DND-41 (cell line): ENCODE results near the gene IFITM5.

Experiments
- ATAC-seq: fragments of 200-7000 bp; cut with Tn5 transposase; 3 replicates; pipeline ENCODE4 v1.9.1; 2021; ENCODE audit warnings: low read depth; ENCODE audit not compliant: insufficient read depth
- DNase-seq: peaks from one replicate; pipeline ENCODE4 v3.0.0-alpha.2; 2020
- H2AFZ ChIP-seq: 2 replicates; pipeline ENCODE4 v1.6.0; 2012; ENCODE audit warnings: low read depth, low read length
- H3K27ac ChIP-seq: 2 replicates; pipeline ENCODE4 v1.5.1; 2012; ENCODE audit warnings: low read length, inconsistent platforms
- H3K27me3 ChIP-seq: fragments of 200-600 bp; sonication (generic); 2 replicates; pipeline ENCODE4 v1.6.0; 2012; ENCODE audit warnings: low read length, mild to moderate bottlenecking, inconsistent platforms; ENCODE audit not compliant: insufficient read depth, poor library complexity
- H3K36me3 ChIP-seq: 2 replicates; pipeline ENCODE4 v1.5.1; 2012; ENCODE audit warnings: low read length, inconsistent platforms; ENCODE audit not compliant: insufficient read depth
- H3K4me1 ChIP-seq: 2 replicates; pipeline ENCODE4 v1.5.1; 2012; ENCODE audit warnings: mild to moderate bottlenecking, low read length; ENCODE audit not compliant: insufficient read depth
- H3K4me2 ChIP-seq: 2 replicates; pipeline ENCODE4 v1.6.0; 2012; ENCODE audit warnings: mild to moderate bottlenecking, moderate library complexity, low read length, inconsistent platforms; ENCODE audit not compliant: insufficient read depth
- H3K4me3 ChIP-seq, 2 experiments: fragments of 200-600 bp in 1 of 2; shearing (Covaris generic) in 1 of 2; 2 replicates each; pipeline ENCODE4 v1.5.1; 2012 to 2016; ENCODE audit warnings: inconsistent platforms in 2 of 2, low read length in 2 of 2, mild to moderate bottlenecking in 2 of 2, low read depth in 1 of 2, moderate library complexity in 1 of 2
- H3K79me2 ChIP-seq: 2 replicates; pipeline ENCODE4 v1.6.0; 2012; ENCODE audit warnings: low read length, inconsistent platforms; ENCODE audit not compliant: insufficient read depth
- H3K9ac ChIP-seq: 2 replicates; pipeline ENCODE4 v1.6.0; 2012; ENCODE audit warnings: low read depth, mild to moderate bottlenecking, inconsistent platforms, low read length, moderate library complexity
- H3K9me3 ChIP-seq: 2 replicates; pipeline ENCODE4 v1.5.1; 2012; ENCODE audit warnings: low read length, moderate library complexity, mild to moderate bottlenecking, inconsistent platforms; ENCODE audit not compliant: insufficient read depth, severe bottlenecking
- H4K20me1 ChIP-seq: 2 replicates; pipeline ENCODE4 v1.6.0; 2012; ENCODE audit warnings: low read length; ENCODE audit not compliant: insufficient read depth
- EZH2 ChIP-seq: IDR thresholded peaks from 3 replicates; pipeline ENCODE4 v1.6.1; 2012; ENCODE audit warnings: borderline replicate concordance, low read depth, mild to moderate bottlenecking, moderate library complexity, low read length, inconsistent platforms; ENCODE audit not compliant: severe bottlenecking
- TF ChIP-seq, protein P1 (sequence below): IDR thresholded peaks from 2 replicates; pipeline ENCODE4 v1.5.1; 2012; ENCODE audit warnings: borderline replicate concordance, low read length, moderate library complexity, mild to moderate bottlenecking; ENCODE audit not compliant: poor library complexity, severe bottlenecking; ENCODE audit errors: extremely low read depth

The IFITM5 gene

GRCh38 chr11:280706-281485 is 18.4 kb downstream of the IFITM5 start:
- Histone ChIP-seq H3K27me3 (no peaks in the 10 kb centered on the region), H3K36me3 (no peaks in the 10 kb centered on the region), H3K4me3 (no peak overlapping the region)

GRCh38 chr11:279966-280705 is 19.2 kb downstream of the IFITM5 start:
- H2AFZ ChIP-seq: no peak overlapping the region
- no peak overlapping the region for H3K9ac ChIP-seq
- H3K79me2 ChIP-seq: no peaks in the 10 kb centered on the region
- TF ChIP-seq EZH2: no peak
- TF ChIP-seq, protein P1, sequence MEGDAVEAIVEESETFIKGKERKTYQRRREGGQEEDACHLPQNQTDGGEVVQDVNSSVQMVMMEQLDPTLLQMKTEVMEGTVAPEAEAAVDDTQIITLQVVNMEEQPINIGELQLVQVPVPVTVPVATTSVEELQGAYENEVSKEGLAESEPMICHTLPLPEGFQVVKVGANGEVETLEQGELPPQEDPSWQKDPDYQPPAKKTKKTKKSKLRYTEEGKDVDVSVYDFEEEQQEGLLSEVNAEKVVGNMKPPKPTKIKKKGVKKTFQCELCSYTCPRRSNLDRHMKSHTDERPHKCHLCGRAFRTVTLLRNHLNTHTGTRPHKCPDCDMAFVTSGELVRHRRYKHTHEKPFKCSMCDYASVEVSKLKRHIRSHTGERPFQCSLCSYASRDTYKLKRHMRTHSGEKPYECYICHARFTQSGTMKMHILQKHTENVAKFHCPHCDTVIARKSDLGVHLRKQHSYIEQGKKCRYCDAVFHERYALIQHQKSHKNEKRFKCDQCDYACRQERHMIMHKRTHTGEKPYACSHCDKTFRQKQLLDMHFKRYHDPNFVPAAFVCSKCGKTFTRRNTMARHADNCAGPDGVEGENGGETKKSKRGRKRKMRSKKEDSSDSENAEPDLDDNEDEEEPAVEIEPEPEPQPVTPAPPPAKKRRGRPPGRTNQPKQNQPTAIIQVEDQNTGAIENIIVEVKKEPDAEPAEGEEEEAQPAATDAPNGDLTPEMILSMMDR: no peak
- no peak overlapping the region for H3K4me2 ChIP-seq
- no peaks in the 10 kb centered on the region for H4K20me1 ChIP-seq
- no peaks in the 10 kb centered on the region for H3K27me3 ChIP-seq
- H3K4me3 ChIP-seq: no peak overlapping the region
- H3K4me1 ChIP-seq: peaks cover 10% of the 10 kb centered on the region
- DNase-seq (no peak), ATAC-seq (no peak)
- H3K27ac ChIP-seq: no peak overlapping the region
- no peaks in the 10 kb centered on the region for H3K36me3 ChIP-seq
- H3K9me3 ChIP-seq: no peaks in the 10 kb centered on the region

More at GRCh38 chr11:280706-281485, 18.4 kb downstream of the IFITM5 start:
- Histone ChIP-seq H3K79me2 (no peaks in the 10 kb centered on the region), H3K4me2 (no peak overlapping the region), H4K20me1 (no peaks in the 10 kb centered on the region), H3K4me1 (peaks cover 10% of the 10 kb centered on the region), H3K9me3 (no peaks in the 10 kb centered on the region), H3K9ac (no peak overlapping the region), H3K27ac (no peak overlapping the region), H2AFZ (no peak overlapping the region)
- no peak for TF ChIP-seq EZH2
- TF ChIP-seq, protein P1: no peak
- DNase-seq (no peak), ATAC-seq (no peak)

- Histone ChIP-seq H2AFZ (no peak overlapping the region), H3K9ac (no peak overlapping the region), H4K20me1 (no peaks in the 10 kb centered on the region), H3K4me1 (peaks cover 10% of the 10 kb centered on the region), H3K79me2 (no peaks in the 10 kb centered on the region), H3K4me3 (no peak overlapping the region), H3K27ac (no peak overlapping the region), H3K27me3 (no peaks in the 10 kb centered on the region), H3K9me3 (no peaks in the 10 kb centered on the region), H3K36me3 (no peaks in the 10 kb centered on the region), H3K4me2 (no peak overlapping the region)
- no peak for DNase-seq
- no peak for ATAC-seq
- TF ChIP-seq EZH2: no peak
- TF ChIP-seq, protein P1: no peak
Observed at GRCh38 chr11:279040-279965, 20.0 kb downstream of the IFITM5 start.
